NB4 (cell line): Measurements from ENCODE around the gene EIF4EBP2.

Experiments used
- DNase-seq: peaks from one replicate; pipeline ENCODE4 v3.0.0; 2010; ENCODE audit warnings: low read depth
- H3K4me3 ChIP-seq: one replicate; pipeline ENCODE4 v1.5.1; 2011; ENCODE audit warnings: mild to moderate bottlenecking, low read depth, low read length, moderate library complexity
- MYC ChIP-seq: IDR thresholded peaks from 2 replicates; pipeline ENCODE4 v1.6.1; 2011; ENCODE audit warnings: low read depth, low read length
- POLR2A ChIP-seq: IDR thresholded peaks from 2 replicates; pipeline ENCODE4 v1.6.1; 2011; ENCODE audit warnings: mild to moderate bottlenecking; ENCODE audit not compliant: insufficient read length; ENCODE audit errors: extremely low read depth
- TF ChIP-seq, protein P1 (sequence below): IDR thresholded peaks from one replicate; pipeline ENCODE4 v1.5.1; 2012; ENCODE audit warnings: low read depth, low read length
- TF ChIP-seq, protein P2 (sequence below): IDR thresholded peaks from 2 replicates; pipeline ENCODE4 v1.6.1; 2011; ENCODE audit warnings: low read depth, low read length

EIF4EBP2 gene

GRCh38 chr10:70391654-70392053, 12.3 kb upstream of the EIF4EBP2 start:
- TF ChIP-seq, protein P1, sequence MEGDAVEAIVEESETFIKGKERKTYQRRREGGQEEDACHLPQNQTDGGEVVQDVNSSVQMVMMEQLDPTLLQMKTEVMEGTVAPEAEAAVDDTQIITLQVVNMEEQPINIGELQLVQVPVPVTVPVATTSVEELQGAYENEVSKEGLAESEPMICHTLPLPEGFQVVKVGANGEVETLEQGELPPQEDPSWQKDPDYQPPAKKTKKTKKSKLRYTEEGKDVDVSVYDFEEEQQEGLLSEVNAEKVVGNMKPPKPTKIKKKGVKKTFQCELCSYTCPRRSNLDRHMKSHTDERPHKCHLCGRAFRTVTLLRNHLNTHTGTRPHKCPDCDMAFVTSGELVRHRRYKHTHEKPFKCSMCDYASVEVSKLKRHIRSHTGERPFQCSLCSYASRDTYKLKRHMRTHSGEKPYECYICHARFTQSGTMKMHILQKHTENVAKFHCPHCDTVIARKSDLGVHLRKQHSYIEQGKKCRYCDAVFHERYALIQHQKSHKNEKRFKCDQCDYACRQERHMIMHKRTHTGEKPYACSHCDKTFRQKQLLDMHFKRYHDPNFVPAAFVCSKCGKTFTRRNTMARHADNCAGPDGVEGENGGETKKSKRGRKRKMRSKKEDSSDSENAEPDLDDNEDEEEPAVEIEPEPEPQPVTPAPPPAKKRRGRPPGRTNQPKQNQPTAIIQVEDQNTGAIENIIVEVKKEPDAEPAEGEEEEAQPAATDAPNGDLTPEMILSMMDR: no peak
- TF ChIP-seq, protein P2, sequence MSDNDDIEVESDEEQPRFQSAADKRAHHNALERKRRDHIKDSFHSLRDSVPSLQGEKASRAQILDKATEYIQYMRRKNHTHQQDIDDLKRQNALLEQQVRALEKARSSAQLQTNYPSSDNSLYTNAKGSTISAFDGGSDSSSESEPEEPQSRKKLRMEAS: no peak
- no peak for TF ChIP-seq MYC
- no peak for TF ChIP-seq POLR2A
- DNase-seq: no peak
- no peak overlapping the region for H3K4me3 ChIP-seq

GRCh38 chr10:70396140-70396539, 7.8 kb upstream of the EIF4EBP2 start:
- TF ChIP-seq, protein P1: no peak
- TF ChIP-seq, protein P2: no peak
- TF ChIP-seq POLR2A (no peak), MYC (no peak)
- no peak overlapping the region for H3K4me3 ChIP-seq
- no peak for DNase-seq

DNA sequence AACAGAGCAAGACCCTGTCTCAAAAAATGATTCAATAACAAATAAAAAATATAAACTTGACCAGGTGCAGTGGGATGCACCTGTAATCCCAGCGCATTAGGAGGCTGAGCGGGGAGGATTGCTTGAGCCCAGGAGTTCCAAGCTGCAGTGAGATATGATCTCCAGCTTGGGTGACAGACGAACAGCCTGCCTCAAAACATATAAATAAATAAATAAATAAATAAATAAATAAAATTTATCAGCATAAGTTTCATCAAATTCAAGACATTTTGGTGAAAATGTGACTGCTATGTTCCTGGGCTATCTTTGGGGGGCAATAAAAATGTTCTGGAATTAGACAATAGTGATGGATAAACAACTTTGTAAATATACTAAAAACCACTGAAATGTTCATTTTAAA, 4.8 kb upstream of the EIF4EBP2 start:
- DNase-seq: no peak
- TF ChIP-seq POLR2A: no peak
- H3K4me3 ChIP-seq: no peak overlapping the region

DNA sequence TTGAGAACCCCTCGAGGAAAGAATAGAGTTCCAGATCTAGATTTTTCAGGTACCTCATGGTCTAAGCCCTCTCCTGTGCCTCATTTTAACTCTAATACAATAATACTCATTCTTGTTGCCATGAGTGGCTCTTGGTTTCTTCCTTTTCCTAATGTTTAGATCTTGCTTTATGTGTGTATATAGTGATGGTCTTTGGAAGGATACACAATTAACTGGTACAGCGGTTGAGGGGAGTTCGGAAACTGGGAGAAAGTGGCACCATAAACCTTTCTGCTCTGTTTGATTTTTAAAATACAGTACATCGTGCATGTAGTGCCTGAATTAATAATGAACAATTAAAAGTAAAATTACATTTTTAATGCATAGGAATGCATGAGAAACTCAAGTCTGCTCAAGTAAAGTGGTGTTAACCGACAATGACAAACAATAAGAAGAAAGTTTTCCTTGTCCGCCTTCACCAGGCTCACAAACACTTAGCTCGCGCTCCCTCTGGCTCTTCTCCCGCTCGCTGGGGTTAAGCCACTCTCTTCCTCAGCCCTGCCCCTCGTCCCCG, 386 bp upstream of the EIF4EBP2 start:
- TF ChIP-seq, protein P2: no peak
- TF ChIP-seq MYC: 0 out of 2 replicates have a peak, but pooled peaks have one; percentile 40
- no peak for TF ChIP-seq POLR2A
- no peak for DNase-seq
- H3K4me3 ChIP-seq: peak overlapping the region; percentile 61

DNA sequence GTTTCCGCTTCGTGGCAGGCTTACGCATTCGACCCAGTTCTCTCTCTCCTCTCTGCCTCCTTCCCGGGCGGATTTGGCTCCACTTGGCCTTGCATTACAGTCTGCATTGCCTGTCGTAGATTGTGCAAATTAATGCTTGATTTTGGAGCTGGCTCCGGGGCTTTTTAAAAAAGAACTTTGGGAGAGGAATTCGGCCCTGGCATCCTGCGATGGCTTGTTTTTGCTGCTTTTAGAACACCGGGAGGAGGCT, 767 bp downstream of the EIF4EBP2 start:
- DNase-seq: peak; percentile 50
- TF ChIP-seq POLR2A (no peak), MYC (no peak)
- TF ChIP-seq, protein P1: no peak
- TF ChIP-seq, protein P2: no peak
- peak overlapping the region; percentile 93 for H3K4me3 ChIP-seq

DNA sequence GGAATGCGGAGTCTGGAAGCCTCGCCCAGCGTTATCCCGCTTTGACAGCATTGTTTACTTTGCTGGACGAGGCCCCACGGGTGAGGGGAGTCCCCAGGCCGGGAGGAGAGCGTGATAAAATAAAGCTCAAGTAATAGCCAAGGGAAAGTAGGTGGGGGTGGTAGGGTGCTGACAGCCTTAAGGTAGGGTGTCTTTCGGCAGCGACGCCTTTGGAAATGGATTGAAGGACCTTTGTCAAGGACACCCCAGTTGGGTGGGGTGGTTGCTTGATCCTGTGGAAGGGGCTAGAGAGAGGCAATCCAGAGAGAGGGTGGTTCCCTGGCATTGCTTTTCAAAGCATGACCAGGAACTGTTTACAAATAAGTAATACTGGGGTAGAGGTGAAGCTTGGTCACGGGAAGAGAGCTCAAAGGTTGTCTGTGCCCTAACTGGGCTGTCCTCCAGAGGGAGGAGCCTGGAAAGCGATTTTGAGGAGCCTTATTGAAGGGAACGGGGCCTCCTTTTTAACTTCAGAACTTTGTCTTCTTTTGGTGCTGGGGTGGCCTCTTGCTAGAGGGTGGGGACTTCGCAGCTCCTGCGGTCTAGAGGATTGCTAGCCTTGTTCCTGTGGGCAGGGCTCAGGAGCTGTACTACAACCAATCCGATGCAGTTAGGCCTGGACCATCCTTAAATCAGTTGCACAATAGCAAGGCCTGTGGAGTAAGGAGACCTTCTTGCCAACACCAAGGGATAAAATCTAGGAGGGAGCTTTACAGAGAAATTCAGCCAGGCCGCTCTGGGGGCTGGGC, 1.3 kb downstream of the EIF4EBP2 start:
- DNase-seq: peak; percentile 99
- H3K4me3 ChIP-seq: peak overlapping the region; percentile 93
- TF ChIP-seq, protein P2: peak; percentile 28; the same call in 1 of the 2 replicates
- TF ChIP-seq, protein P1: no peak

DNA sequence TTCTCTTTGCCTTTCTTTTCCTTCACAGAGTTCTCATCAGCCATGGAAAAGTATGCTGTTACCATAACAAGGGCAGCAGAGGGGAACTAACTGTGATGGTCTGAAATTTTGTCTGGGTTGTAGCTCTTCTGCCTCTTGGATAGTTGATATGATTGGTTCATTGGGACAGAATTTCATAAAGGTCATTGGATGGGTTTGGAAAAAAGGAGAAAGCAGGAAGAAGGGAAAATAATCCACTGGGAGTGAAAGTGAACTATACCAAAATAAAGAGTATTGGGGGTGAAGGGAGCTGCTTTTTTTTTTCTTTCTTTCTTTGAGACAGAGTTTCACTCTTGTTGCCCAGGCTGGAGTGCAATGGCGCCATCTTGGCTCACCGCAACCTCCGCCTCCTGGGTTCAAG, 5.8 kb downstream of the EIF4EBP2 start:
- no peak overlapping the region for H3K4me3 ChIP-seq
- no peak for DNase-seq
- TF ChIP-seq, protein P2: no peak
- TF ChIP-seq, protein P1: no peak
- no peak for TF ChIP-seq MYC
